Esophagus squamous epithelium (tissue), 4 donors: ENCODE data around the gene RAB17.

Experiments used
- POLR2A ChIP-seq, 4 donors: fragments of 450-650 bp; IDR thresholded peaks; one replicate each; pipeline ENCODE4 v1.6.1; 2017; ENCODE audit warnings: antibody characterized with exemption in 4 of 4, mild to moderate bottlenecking in 4 of 4, moderate library complexity in 3 of 4
- TF ChIP-seq, protein P1 (sequence below), 6 experiments: fragments of 450-650 bp in 4 of 6; fragments of 200-600 bp in 2 of 6; sonication (generic) in 2 of 6; IDR thresholded peaks; one replicate each; pipeline ENCODE4 v1.5.1; 2016 to 2019; ENCODE audit warnings: antibody characterized with exemption in 6 of 6, mild to moderate bottlenecking in 4 of 6, moderate library complexity in 4 of 6

GRCh38 chr2:237603049-237603717 lies 12.6 kb upstream of the RAB17 start:
- TF ChIP-seq, protein P1, sequence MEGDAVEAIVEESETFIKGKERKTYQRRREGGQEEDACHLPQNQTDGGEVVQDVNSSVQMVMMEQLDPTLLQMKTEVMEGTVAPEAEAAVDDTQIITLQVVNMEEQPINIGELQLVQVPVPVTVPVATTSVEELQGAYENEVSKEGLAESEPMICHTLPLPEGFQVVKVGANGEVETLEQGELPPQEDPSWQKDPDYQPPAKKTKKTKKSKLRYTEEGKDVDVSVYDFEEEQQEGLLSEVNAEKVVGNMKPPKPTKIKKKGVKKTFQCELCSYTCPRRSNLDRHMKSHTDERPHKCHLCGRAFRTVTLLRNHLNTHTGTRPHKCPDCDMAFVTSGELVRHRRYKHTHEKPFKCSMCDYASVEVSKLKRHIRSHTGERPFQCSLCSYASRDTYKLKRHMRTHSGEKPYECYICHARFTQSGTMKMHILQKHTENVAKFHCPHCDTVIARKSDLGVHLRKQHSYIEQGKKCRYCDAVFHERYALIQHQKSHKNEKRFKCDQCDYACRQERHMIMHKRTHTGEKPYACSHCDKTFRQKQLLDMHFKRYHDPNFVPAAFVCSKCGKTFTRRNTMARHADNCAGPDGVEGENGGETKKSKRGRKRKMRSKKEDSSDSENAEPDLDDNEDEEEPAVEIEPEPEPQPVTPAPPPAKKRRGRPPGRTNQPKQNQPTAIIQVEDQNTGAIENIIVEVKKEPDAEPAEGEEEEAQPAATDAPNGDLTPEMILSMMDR (IDR thresholded peaks at IDR 0.05): no peak
- no peak for TF ChIP-seq POLR2A (IDR thresholded peaks at IDR 0.05)
